Measurements from ENCODE around the gene ZFAND3.

The ZFAND3 gene

DNA sequence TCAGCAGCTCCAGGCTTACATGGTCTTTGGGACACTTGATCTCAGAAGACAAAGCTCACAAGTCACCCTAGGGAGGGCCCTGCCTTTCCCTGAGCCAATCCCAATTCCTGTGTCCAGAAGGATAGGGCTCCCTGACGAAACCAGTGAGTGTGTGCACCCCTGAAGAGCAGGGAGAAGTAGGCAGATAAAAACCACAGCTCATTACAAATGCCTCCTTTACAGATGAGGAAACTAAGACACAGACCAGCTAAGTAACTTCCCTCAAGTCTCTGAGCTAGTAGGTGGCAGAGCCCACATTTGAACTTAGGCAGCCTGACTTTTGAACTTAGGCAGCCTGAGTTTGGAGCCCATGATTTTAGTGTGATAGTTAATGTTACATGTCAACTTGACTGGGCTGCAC lies 6.7 kb upstream of the ZFAND3 start:
- DNase-seq: no peak
- H3K4me2 ChIP-seq (ENCODE audit: low read depth, low read length): no peak overlapping the region
- no peaks in the 10 kb centered on the region; the same call in 1 of the 2 replicates for H3K4me1 ChIP-seq (ENCODE audit: low read length)
- H3K27ac ChIP-seq (ENCODE audit: low read length): no peak overlapping the region
- H3K79me2 ChIP-seq (ENCODE audit: low read length): no peaks in the 10 kb centered on the region
- no peaks in the 10 kb centered on the region for H3K9me3 ChIP-seq (replicated peaks; ENCODE audit: insufficient read depth, low read length)
- H3K9ac ChIP-seq (ENCODE audit: low read length): no peak overlapping the region
- no peaks in the 10 kb centered on the region for H3F3A ChIP-seq (ENCODE audit: insufficient read depth, low read length)
- H3K4me3 ChIP-seq (ENCODE audit: low read length): no peak overlapping the region
- H3K9me2 ChIP-seq (replicated peaks; ENCODE audit: insufficient read depth, low read length): no peaks in the 10 kb centered on the region
- no peaks in the 10 kb centered on the region for H3K27me3 ChIP-seq (replicated peaks; ENCODE audit: insufficient read depth, low read length)
- no peaks in the 10 kb centered on the region for H3K36me3 ChIP-seq (replicated peaks; ENCODE audit: insufficient read depth, low read length)
- no peaks in the 10 kb centered on the region for H4K20me1 ChIP-seq (ENCODE audit: insufficient read depth, low read length)
- no peak overlapping the region for H2AFZ ChIP-seq (ENCODE audit: low read length)
- TF ChIP-seq EZH2phosphoT487 (IDR thresholded peaks at IDR 0.05; ENCODE audit: low read length) (no peak), EZH2 (optimal IDR thresholded peaks at IDR 0.05; ENCODE audit: low read depth, low read length) (no peak), CTCF (IDR thresholded peaks at IDR 0.05; ENCODE audit: low read length) (no peak)

DNA sequence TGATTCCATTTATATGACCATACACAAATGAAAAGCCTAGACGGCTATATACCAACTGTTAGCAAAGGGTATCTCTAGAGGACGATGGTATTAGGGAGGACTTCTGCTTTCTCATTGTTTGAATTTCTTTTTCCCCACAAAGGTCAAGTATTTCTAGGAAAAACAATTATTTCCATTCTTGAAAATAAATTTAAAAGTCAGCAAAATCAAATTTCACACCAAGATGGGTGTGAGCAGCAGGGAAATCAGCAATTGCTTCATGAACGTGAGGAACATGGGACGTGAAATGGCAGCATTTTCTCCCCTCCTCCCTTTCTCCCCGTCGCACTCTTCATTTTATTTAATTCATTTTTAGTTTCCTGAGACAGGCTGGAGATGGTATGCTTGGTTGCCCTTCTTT lies 5.2 kb upstream of the ZFAND3 start:
- no peak for DNase-seq
- Histone ChIP-seq H3K4me2 (ENCODE audit: low read depth, low read length) (no peak overlapping the region), H3K4me1 (ENCODE audit: low read length) (peaks cover 5% of the 10 kb centered on the region), H3K79me2 (ENCODE audit: low read length) (0 out of 2 replicates have a peak, but pooled peaks cover 6% of the 10 kb centered on the region), H3K9me2 (replicated peaks; ENCODE audit: insufficient read depth, low read length) (no peaks in the 10 kb centered on the region), H3F3A (ENCODE audit: insufficient read depth, low read length) (no peaks in the 10 kb centered on the region), H3K27ac (ENCODE audit: low read length) (no peak overlapping the region), H3K36me3 (replicated peaks; ENCODE audit: insufficient read depth, low read length) (no peaks in the 10 kb centered on the region), H2AFZ (ENCODE audit: low read length) (no peak overlapping the region), H3K9ac (ENCODE audit: low read length) (no peak overlapping the region), H4K20me1 (ENCODE audit: insufficient read depth, low read length) (no peaks in the 10 kb centered on the region), H3K27me3 (replicated peaks; ENCODE audit: insufficient read depth, low read length) (no peaks in the 10 kb centered on the region), H3K4me3 (ENCODE audit: low read length) (no peak overlapping the region), H3K9me3 (replicated peaks; ENCODE audit: insufficient read depth, low read length) (no peaks in the 10 kb centered on the region)
- TF ChIP-seq CTCF (IDR thresholded peaks at IDR 0.05; ENCODE audit: low read length) (no peak), EZH2phosphoT487 (IDR thresholded peaks at IDR 0.05; ENCODE audit: low read length) (no peak), EZH2 (optimal IDR thresholded peaks at IDR 0.05; ENCODE audit: low read depth, low read length) (no peak)

DNA sequence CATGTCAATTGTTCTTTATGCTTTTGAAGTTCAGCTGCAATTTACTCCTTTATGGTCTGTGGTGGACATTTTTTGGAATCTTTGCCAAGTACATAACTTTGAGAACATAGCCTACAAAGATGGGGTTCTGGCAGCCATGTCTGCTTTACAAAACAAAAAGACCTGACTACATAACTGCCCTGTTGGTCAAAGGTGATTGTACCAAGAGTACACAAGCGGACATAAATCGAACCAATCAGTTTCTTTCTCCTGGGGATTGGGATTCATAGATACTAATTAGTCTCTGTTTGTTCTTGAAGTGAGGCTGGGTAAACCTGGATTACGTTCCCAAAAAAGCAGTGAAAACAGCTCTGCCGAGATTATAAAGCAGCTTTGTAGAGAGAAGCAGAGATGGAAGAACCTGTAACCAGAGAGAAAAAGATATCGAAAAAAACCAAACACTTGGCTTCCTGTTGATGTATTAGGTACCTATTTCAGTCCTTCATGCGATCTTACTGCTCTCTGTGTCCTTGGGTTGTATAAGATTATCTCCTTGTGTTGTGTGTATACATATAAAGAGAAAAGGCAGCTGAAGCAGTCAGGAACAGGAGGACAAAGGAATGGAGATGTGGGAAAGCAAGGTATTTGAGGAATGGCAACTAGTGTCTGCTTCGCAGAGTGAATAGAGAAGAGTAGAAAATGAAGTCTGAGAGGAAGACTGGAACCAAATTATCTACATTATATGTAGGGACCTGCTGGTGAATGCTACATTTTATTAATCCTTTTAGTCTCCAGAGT lies 2.7 kb upstream of the ZFAND3 start:
- H3K4me2 ChIP-seq (ENCODE audit: low read depth, low read length): no peak overlapping the region
- peaks cover 24% of the 10 kb centered on the region for H3K79me2 ChIP-seq (ENCODE audit: low read length)
- H3K9me2 ChIP-seq (replicated peaks; ENCODE audit: insufficient read depth, low read length): no peaks in the 10 kb centered on the region
- no peaks in the 10 kb centered on the region for H3F3A ChIP-seq (ENCODE audit: insufficient read depth, low read length)
- no peak overlapping the region for H3K4me3 ChIP-seq (ENCODE audit: low read length)
- H3K27me3 ChIP-seq (replicated peaks; ENCODE audit: insufficient read depth, low read length): no peaks in the 10 kb centered on the region
- H4K20me1 ChIP-seq (ENCODE audit: insufficient read depth, low read length): no peaks in the 10 kb centered on the region
- no peaks in the 10 kb centered on the region for H3K36me3 ChIP-seq (replicated peaks; ENCODE audit: insufficient read depth, low read length)
- H3K9me3 ChIP-seq (replicated peaks; ENCODE audit: insufficient read depth, low read length): no peaks in the 10 kb centered on the region
- no peak for DNase-seq
- no peak overlapping the region for H3K9ac ChIP-seq (ENCODE audit: low read length)
- H3K27ac ChIP-seq (ENCODE audit: low read length): no peak overlapping the region
- H2AFZ ChIP-seq (ENCODE audit: low read length): no peak overlapping the region
- TF ChIP-seq EZH2phosphoT487 (IDR thresholded peaks at IDR 0.05; ENCODE audit: low read length) (no peak), CTCF (IDR thresholded peaks at IDR 0.05; ENCODE audit: low read length) (no peak), EZH2 (optimal IDR thresholded peaks at IDR 0.05; ENCODE audit: low read depth, low read length) (no peak)
- H3K4me1 ChIP-seq (ENCODE audit: low read length): peaks cover 11% of the 10 kb centered on the region
